ENCODE measurements around the gene LSG1.

GRCh38 chr3:194617827-194618226, 54.2 kb downstream of the LSG1 start:
- TF ChIP-seq SIN3A (IDR thresholded peaks at IDR 0.05; ENCODE audit: borderline replicate concordance, insufficient read depth, low read length) (no peak), POLR2AphosphoS5 (IDR thresholded peaks at IDR 0.05; ENCODE audit: low read depth, low read length) (no peak), TAF1 (IDR thresholded peaks at IDR 0.05; ENCODE audit: borderline replicate concordance, insufficient read depth, low read length) (no peak), REST (IDR thresholded peaks at IDR 0.05; ENCODE audit: insufficient read depth in 1 of 2, low read depth in 2 of 2, low read length in 2 of 2) (no peak), FOXP2 (optimal IDR thresholded peaks at IDR 0.05; ENCODE audit: borderline replicate concordance, extremely low read depth, extremely low read length, insufficient read depth) (no peak)

Measured in PFSK-1 (cell line).